ENCODE results near the gene MPRIP.
"Not testable (repeated sequence)": the region's sequence is repeated elsewhere in the genome, so short reads cannot be mapped to it uniquely, and the experiment has no call there.

DNA sequence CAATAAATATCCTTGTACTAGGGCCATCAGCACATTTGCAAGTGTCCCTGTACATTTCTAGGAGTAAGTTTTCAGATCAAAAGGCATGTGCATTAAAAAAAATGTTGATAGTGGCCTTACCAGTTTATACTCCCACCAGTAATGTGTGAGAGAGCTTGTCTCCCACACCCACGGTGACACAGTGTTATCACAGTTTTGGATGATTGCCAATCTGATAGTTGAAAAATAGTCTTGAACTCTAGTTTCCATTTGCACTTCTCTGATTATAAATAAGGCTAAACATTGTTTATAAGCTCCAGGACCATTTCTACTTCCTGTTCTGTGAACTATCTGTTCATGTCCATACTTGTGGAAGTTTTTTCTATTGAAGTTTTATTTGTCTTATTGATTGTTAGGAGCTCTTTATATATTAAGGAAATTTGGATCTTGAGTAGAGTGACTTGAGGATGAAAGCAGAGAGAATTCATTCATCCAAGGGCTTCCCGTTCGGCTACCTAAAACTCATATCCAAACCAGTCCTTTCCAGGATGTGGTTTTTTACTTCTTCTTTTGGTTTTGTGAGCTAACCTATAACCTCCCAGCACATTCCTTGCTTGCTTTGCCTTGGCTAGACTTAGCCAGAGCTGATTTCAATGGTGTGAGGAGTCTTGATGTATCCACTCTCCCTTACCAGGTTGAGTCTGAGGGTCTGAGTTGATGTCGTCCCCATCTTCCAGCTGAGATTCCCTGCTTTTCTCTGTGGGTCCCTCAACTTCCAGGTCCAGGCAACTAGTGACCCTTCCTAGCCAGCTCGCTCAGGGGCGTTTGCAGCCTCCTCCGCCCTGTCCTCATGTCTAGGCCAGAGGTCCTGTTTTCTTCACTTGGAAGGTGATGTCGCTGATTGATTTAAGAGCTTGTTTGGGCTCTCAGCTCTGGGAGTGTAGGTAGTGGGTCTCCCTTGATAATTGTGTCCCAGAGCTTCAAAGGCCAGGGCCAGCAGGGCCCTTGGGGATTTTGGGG lies 25.8 kb upstream of the MPRIP start:
- TF ChIP-seq, protein P1, sequence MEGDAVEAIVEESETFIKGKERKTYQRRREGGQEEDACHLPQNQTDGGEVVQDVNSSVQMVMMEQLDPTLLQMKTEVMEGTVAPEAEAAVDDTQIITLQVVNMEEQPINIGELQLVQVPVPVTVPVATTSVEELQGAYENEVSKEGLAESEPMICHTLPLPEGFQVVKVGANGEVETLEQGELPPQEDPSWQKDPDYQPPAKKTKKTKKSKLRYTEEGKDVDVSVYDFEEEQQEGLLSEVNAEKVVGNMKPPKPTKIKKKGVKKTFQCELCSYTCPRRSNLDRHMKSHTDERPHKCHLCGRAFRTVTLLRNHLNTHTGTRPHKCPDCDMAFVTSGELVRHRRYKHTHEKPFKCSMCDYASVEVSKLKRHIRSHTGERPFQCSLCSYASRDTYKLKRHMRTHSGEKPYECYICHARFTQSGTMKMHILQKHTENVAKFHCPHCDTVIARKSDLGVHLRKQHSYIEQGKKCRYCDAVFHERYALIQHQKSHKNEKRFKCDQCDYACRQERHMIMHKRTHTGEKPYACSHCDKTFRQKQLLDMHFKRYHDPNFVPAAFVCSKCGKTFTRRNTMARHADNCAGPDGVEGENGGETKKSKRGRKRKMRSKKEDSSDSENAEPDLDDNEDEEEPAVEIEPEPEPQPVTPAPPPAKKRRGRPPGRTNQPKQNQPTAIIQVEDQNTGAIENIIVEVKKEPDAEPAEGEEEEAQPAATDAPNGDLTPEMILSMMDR (IDR thresholded peaks at IDR 0.05) = not testable (repeated sequence)
- not testable (repeated sequence) for TF ChIP-seq POLR2A (IDR thresholded peaks at IDR 0.05)

All from body of pancreas (tissue), 4 donors.